AG08395 (cell line): ENCODE data around the gene TMEM242.
"Not testable (repeated sequence)": the region's sequence is repeated elsewhere in the genome, so short reads cannot be mapped to it uniquely, and the experiment has no call there.

Source experiments
- DNase-seq: peaks from one replicate; pipeline ENCODE4 v3.0.0; 2012; ENCODE audit warnings: mixed read lengths, low spot score

Gene TMEM242

DNA sequence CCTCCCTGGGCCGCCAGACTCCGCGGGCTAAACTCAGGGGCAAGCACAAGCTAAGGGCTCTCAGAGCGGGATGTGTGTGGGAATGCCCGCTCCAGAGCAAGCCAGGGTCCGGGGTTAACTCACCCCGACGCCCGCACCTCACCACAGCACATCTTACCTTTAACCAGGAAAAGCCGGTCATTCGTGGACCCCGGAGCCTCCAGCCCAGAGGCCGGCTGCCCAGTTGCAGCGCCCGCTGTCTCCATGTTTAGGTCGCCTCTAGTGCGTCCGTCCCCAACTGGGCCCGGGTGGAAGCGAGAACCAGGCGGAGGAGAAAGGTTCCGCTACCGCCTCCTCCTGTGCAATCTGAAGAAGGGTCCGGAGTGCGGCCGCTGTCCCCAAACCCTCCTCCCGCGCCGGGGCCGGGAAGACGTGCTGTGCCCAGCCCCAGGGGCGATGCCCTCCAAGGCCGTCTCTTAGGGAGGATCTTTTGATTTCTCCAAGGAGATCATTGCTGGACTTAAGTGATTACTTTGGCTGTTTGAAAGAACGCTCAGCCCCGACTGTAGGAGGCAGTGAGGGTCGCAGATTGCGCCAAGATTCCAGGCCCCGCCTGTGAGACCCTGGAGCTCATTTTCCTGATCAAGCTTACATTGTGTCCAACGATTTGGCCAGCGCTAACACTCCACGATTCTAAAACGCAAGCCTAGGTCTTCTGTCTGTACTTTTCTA, at the start of gene TMEM242:
Gene TMEM242, minus strand, starts transcription at position 265 of the 711 bp plus-strand sequence. Its CDS starts 20 bp downstream, at position 245.
- peak; percentile 91 for DNase-seq

GRCh38 chr6:157372501-157373280, 49.4 kb upstream of the TMEM242 start:
- no peak for DNase-seq

DNA sequence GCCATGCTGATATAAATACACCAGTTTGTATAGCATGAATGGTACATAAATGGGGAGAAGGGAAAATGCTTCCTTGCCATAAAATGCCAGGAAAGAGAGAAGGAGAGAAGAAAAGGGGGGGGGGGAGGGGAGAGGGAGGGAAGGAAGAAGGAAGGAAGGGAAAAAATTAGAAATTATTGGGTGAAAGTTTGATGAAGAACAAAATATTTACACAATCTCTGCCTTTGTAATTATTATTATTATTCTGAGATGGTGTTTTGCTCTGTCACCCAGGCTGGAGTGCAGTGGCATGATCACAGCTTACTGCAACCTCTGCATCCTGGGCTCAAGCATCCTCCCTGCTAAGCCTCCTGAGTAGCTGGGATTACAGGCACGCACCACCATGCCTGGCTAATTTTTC, 47.4 kb upstream of the TMEM242 start:
- no peak for DNase-seq

DNA sequence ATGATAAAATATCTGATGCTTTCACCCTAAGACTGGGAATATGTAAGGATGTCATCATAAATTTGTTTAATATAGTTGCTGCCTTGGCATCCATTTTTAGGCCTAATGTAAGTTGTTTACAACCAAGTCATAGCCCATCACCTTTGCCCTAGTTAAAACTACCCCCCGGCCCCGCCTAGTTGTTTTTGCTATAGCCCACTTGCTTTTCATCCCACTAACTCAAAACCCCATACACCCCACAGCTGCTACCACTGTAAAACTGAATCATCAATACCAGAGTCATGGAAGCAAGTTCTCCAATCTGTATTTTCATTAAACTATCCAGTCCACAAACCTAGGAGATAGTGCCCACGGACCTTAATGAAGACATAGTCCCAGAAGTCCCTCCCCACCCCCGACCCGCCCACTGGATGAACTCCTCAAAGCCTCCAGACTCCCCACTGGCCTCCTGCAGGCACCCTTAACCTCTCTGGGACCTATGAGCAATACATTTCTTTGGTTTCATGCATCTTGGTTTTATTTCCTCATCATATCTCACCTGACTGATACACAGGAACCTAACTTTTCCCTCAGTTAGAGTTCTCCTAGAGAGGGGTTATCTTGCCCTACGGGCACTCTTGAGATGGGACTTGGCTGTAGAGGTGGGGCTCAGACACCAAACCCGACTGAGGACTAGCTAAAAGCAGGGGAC, 45.2 kb upstream of the TMEM242 start:
- DNase-seq: no peak

- DNase-seq: no peak
Measured at GRCh38 chr6:157366648-157367047, 43.3 kb upstream of the TMEM242 start.

- no peak for DNase-seq
Measured at GRCh38 chr6:157364705-157365104, 41.4 kb upstream of the TMEM242 start.

- no peak for DNase-seq
Measured at GRCh38 chr6:157361886-157362285, 38.6 kb upstream of the TMEM242 start.

- no peak for DNase-seq
Measured at GRCh38 chr6:157358287-157358686, 35.0 kb upstream of the TMEM242 start.

DNA sequence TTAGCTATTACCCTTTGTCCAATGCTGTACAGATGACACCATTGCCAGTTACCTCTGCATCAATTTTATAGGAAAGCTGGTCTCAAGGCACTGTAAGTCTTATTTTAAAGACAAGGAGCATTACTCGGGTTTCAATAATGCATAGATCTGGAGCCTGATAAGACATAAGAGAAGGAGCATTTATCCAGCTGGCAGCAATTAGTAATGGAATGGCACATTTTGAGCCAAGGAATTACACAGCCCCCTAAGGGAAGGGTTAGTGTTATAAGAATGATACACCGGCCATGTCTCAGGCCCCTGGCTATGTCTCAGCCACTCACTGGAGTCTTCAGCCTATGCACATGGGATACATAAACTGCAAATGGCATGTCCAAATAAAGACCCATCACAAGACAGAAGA, 23.1 kb upstream of the TMEM242 start:
- no peak for DNase-seq

DNA sequence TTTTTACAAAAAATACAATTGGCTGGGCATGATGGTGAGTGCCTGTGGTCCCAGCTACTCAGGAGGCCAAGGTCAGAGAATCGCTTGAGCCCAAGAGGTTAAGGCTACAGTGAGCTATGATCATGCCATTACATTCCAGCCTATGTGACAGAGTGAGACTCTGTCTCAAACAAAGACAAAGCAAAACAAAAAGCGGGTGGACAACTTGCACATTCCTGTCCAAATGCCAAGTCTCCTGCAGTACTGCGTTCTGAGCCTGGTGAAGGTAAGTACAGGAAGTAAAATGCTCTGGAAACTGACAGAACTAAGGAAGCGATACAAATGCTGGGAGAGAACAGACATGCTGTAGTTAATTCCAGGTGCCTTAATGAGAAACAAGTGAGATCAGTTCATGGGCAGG, 20.4 kb upstream of the TMEM242 start:
- DNase-seq: no peak

DNA sequence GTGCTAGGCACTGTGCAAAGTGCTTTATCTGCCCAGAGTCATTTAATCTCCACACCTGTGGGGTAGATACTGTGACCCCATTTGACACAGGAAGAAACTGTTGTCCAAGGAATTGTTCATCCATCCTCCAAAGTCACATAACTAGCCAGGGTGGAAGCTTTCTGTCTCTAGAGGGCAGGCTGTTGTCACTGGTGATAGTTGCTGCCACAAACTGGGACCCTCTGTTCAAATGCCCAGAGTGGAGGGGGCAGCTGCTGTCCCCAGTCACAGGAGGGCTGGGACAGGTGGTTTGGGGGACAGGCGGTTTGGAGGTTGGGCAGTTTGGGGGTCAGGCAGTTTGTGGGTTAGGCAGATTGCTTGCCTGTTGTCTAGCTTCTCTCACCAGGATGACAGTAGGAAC, 16.1 kb upstream of the TMEM242 start:
- DNase-seq: no peak

- DNase-seq: no peak
Measured at GRCh38 chr6:157337751-157338150, 14.4 kb upstream of the TMEM242 start.

DNA sequence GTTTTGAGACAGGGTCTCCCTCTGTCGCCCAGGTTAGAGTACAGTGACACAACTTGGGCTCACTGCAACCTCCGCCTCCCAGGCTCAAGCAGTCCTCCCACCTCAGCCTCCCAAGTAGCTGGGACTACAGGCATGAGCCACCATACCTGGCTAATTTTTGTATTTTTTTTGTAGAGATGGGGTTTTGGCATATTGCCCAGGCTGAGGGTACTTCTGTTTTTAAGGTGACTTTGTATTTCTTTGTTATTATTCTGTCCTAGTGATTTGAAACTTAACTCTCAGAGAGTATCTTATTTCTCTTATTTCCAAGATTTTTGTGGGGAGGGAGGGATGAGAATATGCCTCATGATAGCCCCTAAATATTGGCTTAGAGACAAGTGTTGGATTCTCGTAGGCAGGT, 14.0 kb upstream of the TMEM242 start:
- not testable (repeated sequence) for DNase-seq

- DNase-seq: no peak
Measured at GRCh38 chr6:157335829-157336228, 12.5 kb upstream of the TMEM242 start.

DNA sequence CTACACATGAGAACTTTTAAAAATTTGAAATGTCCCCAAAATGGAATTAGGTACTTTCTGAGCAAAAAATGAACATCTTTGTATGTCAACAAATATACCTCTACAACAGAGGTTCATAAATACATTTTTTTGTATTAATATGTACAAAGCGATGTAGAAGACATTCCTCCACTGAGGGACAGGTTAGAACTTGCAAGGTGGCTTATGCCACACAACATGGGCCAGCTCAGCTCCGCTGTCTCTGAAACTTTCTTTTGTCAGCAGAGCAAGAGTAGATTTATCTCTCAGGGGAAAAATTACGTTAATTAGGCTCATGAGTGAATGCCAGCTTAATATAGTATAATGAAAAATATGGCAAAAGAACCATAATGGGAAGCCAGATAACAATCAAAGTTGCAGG, 10.6 kb upstream of the TMEM242 start:
- no peak for DNase-seq

- DNase-seq: no peak
Measured at GRCh38 chr6:157333537-157333936, 10.2 kb upstream of the TMEM242 start.

- DNase-seq: no peak
Measured at GRCh38 chr6:157332813-157333212, 9.5 kb upstream of the TMEM242 start.

GRCh38 chr6:157330831-157331230, 7.5 kb upstream of the TMEM242 start:
- no peak for DNase-seq

GRCh38 chr6:157329829-157330228, 6.5 kb upstream of the TMEM242 start:
- no peak for DNase-seq

DNA sequence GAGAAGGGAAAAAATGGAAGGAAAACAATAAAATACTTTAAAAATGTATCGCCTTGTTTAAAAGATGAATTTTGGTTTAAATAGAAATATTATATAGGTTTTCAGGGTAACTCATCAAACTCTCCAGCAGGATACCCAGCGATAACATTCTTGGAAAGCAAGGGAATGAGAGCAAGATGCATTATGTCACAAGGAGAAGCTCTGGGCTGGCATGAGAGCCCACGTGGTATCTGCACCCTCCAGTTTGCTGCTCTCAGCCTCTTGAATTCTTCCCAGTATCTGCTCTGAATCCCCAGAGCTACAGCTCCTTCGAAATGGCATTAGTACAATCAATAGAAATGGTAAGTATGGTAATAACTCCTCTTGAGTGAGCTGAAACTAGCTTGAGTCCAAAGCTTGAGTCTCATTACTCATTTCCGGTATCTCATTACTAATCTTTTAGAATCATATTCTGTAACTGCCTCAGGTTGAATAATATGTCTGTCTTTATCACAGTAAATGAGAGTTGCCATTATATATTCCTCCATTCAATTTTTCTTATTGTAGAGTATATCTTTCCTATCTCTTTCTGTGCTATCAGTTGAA, 4.9 kb upstream of the TMEM242 start:
- no peak for DNase-seq

GRCh38 chr6:157326979-157327378, 3.7 kb upstream of the TMEM242 start:
- DNase-seq: no peak

GRCh38 chr6:157325069-157325805, 1.9 kb upstream of the TMEM242 start:
- no peak for DNase-seq
